HepG2 (cell line): ENCODE results near the gene NINL. TPM values are rescaled to one million over a fixed set of nuclear protein-coding genes. Genes with fewer than 3 reads are reported as not detected.

Source experiments
- MYC ChIP-seq: sonication (generic); formaldehyde crosslinking; IDR thresholded peaks from 2 replicates; pipeline ENCODE4 v1.9.0; 2021; ENCODE audit warnings: missing genetic modification reagents, borderline replicate concordance
- NR1H2 ChIP-seq: sonication (generic); formaldehyde crosslinking; IDR thresholded peaks from 2 replicates; pipeline ENCODE4 v1.8.1; 2022; ENCODE audit warnings: low read depth, missing genetic modification reagents, borderline replicate concordance
- PRPF4 ChIP-seq: fragments of 200-400 bp; formaldehyde crosslinking; IDR thresholded peaks from 2 replicates; pipeline ENCODE4 v1.6.1; 2016; ENCODE audit warnings: low read length, low read depth; ENCODE audit not compliant: poor library complexity, severe bottlenecking
- SALL1 ChIP-seq: sonication (generic); formaldehyde crosslinking; IDR thresholded peaks from 2 replicates; pipeline ENCODE4 v1.8.0; 2022; ENCODE audit warnings: mild to moderate bottlenecking, missing genetic modification reagents
- SP2 ChIP-seq: sonication (generic); formaldehyde crosslinking; IDR thresholded peaks from 2 replicates; pipeline ENCODE4 v1.5.1; 2020; ENCODE audit warnings: mild to moderate bottlenecking, missing genetic modification reagents
- ZNF737 ChIP-seq: sonication (generic); formaldehyde crosslinking; IDR thresholded peaks from 2 replicates; pipeline ENCODE4 v1.5.0; 2020; ENCODE audit warnings: missing genetic modification reagents, mild to moderate bottlenecking, borderline replicate concordance
- polyA plus RNA-seq, 8 experiments: library from polyadenylated mRNA; depleted of rRNA in 3 of 8; stranded (reverse) in 7 of 8; unstranded in 1 of 8; fragments of >200 nt; fragmentation: Illumina TruSeq in 4 of 8; extraction: Trizol in 4 of 8; gene quantifications; 2 replicates each; pipeline versions ENCODE4 v1.2.1 to v1.2.3, GENCODE V29; 2011 to 2016; ENCODE audit warnings: low read depth in 4 of 8, missing spikeins in 1 of 8, mixed read lengths in 1 of 8; ENCODE audit not compliant: insufficient read depth in 1 of 8
- total RNA-seq, 5 experiments: library from RNA; depleted of rRNA; stranded (reverse); fragments of >200 nt; fragmentation: Illumina TruSeq; extraction: Trizol; gene quantifications; 2 replicates each; pipeline ENCODE4 v1.2.3, GENCODE V29; 2016; ENCODE audit warnings: low read depth in 1 of 5
- TF ChIP-seq, protein P1 (sequence below): sonication (generic); formaldehyde crosslinking; IDR thresholded peaks from 2 replicates; pipeline ENCODE4 v1.5.0; 2020; ENCODE audit warnings: missing genetic modification reagents, mild to moderate bottlenecking, borderline replicate concordance
- TF ChIP-seq, protein P2 (sequence below): sonication (generic); formaldehyde crosslinking; IDR thresholded peaks from 2 replicates; pipeline ENCODE4 v1.4.0; 2020; ENCODE audit warnings: mild to moderate bottlenecking, low read depth, missing genetic modification reagents
- TF ChIP-seq, protein P3 (sequence below): sonication (generic); formaldehyde crosslinking; IDR thresholded peaks from 2 replicates; pipeline ENCODE4 v1.4.0; 2020; ENCODE audit warnings: missing genetic modification reagents, borderline replicate concordance

The NINL gene
- total and polyA plus RNA-seq, 2 of the 13 experiments (the other 11 are each of a cell fraction or from before 2014, with no cell fraction given): 32.3 to 34.3 TPM

DNA sequence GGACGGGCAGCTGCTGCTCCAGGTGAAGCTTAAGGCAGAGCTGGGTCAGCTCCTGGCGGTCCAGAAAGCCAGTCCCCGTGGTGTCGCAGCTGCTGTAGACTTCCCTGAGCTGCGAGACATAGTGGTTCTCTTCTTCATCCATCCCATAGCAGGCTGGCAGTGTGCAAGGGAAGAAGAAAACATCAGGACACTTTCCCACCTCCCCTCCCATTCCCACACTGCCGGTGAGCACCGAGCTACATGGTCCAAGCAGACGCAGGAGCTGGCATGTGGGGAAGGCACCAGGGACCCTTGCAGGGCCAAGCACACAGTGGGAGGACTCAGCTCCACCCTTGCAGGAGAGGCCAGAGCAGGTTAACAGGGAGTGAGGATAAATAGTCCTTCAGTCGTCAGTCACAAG is 58.9 kb downstream of the NINL start (continued):
- TF ChIP-seq MYC (CRISPR knock-in tag) (peak; percentile 49; the same call in 1 of the 2 replicates), SP2 (no peak), ZNF737 (CRISPR knock-in tag) (0 out of 2 replicates have a peak, but pooled peaks have one; percentile 38), NR1H2 (CRISPR knock-in tag) (0 out of 2 replicates have a peak, but pooled peaks have one; percentile 25), SALL1 (CRISPR knock-in tag) (no peak; the same call in 1 of the 2 replicates), PRPF4 (no peak)
- TF ChIP-seq, protein P1, sequence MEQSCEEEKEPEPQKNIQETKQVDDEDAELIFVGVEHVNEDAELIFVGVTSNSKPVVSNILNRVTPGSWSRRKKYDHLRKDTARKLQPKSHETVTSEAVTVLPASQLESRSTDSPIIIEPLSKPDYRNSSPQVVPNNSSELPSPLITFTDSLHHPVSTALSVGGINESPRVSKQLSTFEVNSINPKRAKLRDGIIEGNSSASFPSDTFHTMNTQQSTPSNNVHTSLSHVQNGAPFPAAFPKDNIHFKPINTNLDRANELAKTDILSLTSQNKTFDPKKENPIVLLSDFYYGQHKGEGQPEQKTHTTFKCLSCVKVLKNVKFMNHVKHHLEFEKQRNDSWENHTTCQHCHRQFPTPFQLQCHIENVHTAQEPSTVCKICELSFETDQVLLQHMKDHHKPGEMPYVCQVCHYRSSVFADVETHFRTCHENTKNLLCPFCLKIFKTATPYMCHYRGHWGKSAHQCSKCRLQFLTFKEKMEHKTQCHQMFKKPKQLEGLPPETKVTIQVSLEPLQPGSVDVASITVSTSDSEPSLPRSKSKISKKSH (CRISPR knock-in tag): peak; percentile 36; the same call in 1 of the 2 replicates
- TF ChIP-seq, protein P2, sequence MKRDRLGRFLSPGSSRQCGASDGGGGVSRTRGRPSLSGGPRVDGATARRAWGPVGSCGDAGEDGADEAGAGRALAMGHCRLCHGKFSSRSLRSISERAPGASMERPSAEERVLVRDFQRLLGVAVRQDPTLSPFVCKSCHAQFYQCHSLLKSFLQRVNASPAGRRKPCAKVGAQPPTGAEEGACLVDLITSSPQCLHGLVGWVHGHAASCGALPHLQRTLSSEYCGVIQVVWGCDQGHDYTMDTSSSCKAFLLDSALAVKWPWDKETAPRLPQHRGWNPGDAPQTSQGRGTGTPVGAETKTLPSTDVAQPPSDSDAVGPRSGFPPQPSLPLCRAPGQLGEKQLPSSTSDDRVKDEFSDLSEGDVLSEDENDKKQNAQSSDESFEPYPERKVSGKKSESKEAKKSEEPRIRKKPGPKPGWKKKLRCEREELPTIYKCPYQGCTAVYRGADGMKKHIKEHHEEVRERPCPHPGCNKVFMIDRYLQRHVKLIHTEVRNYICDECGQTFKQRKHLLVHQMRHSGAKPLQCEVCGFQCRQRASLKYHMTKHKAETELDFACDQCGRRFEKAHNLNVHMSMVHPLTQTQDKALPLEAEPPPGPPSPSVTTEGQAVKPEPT (CRISPR knock-in tag): no peak
- TF ChIP-seq, protein P3, sequence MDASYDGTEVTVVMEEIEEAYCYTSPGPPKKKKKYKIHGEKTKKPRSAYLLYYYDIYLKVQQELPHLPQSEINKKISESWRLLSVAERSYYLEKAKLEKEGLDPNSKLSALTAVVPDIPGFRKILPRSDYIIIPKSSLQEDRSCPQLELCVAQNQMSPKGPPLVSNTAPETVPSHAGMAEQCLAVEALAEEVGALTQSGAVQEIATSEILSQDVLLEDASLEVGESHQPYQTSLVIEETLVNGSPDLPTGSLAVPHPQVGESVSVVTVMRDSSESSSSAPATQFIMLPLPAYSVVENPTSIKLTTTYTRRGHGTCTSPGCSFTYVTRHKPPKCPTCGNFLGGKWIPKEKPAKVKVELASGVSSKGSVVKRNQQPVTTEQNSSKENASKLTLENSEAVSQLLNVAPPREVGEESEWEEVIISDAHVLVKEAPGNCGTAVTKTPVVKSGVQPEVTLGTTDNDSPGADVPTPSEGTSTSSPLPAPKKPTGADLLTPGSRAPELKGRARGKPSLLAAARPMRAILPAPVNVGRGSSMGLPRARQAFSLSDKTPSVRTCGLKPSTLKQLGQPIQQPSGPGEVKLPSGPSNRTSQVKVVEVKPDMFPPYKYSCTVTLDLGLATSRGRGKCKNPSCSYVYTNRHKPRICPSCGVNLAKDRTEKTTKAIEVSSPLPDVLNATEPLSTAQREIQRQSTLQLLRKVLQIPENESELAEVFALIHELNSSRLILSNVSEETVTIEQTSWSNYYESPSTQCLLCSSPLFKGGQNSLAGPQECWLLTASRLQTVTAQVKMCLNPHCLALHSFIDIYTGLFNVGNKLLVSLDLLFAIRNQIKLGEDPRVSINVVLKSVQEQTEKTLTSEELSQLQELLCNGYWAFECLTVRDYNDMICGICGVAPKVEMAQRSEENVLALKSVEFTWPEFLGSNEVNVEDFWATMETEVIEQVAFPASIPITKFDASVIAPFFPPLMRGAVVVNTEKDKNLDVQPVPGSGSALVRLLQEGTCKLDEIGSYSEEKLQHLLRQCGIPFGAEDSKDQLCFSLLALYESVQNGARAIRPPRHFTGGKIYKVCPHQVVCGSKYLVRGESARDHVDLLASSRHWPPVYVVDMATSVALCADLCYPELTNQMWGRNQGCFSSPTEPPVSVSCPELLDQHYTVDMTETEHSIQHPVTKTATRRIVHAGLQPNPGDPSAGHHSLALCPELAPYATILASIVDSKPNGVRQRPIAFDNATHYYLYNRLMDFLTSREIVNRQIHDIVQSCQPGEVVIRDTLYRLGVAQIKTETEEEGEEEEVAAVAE: 0 out of 2 replicates have a peak, but pooled peaks have one; percentile 3
- TF ChIP-seq, all 625 proteins: peak for 20
